Lung (tissue), 12 donors: ENCODE measurements around the gene TDRD9. TPM values are rescaled to one million over a fixed set of nuclear protein-coding genes. Genes with fewer than 3 reads are reported as not detected.

Experiments used
- ATAC-seq: fragments of 200-7000 bp; cut with Tn5 transposase; one replicate; pipeline ENCODE4 v1.9.1; 2020; ENCODE audit warnings: moderate number of reproducible peaks; ENCODE audit not compliant: insufficient read depth, low FRiP score
- DNase-seq, 3 donors: peaks; one replicate each; pipeline ENCODE4 v3.0.0-alpha.2; 2013 to 2017
- H3K27ac ChIP-seq, 2 donors: one replicate each; pipeline ENCODE4 v1.5.1; 2013; ENCODE audit warnings: mild to moderate bottlenecking in 2 of 2, moderate library complexity in 2 of 2, control low read depth in 1 of 2, inconsistent platforms in 1 of 2, low read depth in 1 of 2, low read length in 1 of 2
- H3K27me3 ChIP-seq, 3 donors: one replicate each; pipeline ENCODE4 v1.5.1; 2013; ENCODE audit warnings: low read length in 2 of 3; ENCODE audit not compliant: control insufficient read depth in 3 of 3, insufficient read depth in 3 of 3
- H3K36me3 ChIP-seq, 4 donors: one replicate each; pipeline ENCODE4 v1.5.1; 2013; ENCODE audit warnings: low read length in 4 of 4, mild to moderate bottlenecking in 1 of 4, moderate library complexity in 1 of 4; ENCODE audit not compliant: control insufficient read depth in 4 of 4, insufficient read depth in 4 of 4
- H3K4me1 ChIP-seq, 5 donors: one replicate each; pipeline ENCODE4 v1.5.1; 2013; ENCODE audit warnings: low read length in 5 of 5, mild to moderate bottlenecking in 2 of 5, moderate library complexity in 1 of 5; ENCODE audit not compliant: control insufficient read depth in 5 of 5, insufficient read depth in 5 of 5
- H3K4me3 ChIP-seq: one replicate; pipeline ENCODE4 v1.5.1; 2013; ENCODE audit warnings: mild to moderate bottlenecking, control low read depth, moderate library complexity
- H3K9ac ChIP-seq, 2 donors: one replicate each; pipeline ENCODE4 v1.5.1; 2013; ENCODE audit warnings: low read length in 2 of 2, control low read depth in 1 of 2; ENCODE audit not compliant: insufficient read depth in 1 of 2
- H3K9me3 ChIP-seq, 4 donors: one replicate each; pipeline ENCODE4 v1.5.1; 2013; ENCODE audit warnings: low read length in 3 of 4, mild to moderate bottlenecking in 1 of 4, moderate library complexity in 1 of 4; ENCODE audit not compliant: control insufficient read depth in 4 of 4, insufficient read depth in 3 of 4
- WGBS, 2 donors: extraction: QIAGEN DNeasy Blood & Tissue Kit; methylation state at CpG; one replicate each; pipeline ENCODE4 v1.1.7; 2013; 5-methylcytosine and 5-hydroxymethylcytosine counted together
- polyA plus RNA-seq, 2 donors: library from polyadenylated mRNA; stranded (reverse); fragments of 200-250 nt; gene quantifications; one replicate each; pipeline ENCODE4 v1.2.1, GENCODE V29; 2013
- total RNA-seq, 2 donors: library from RNA; depleted of rRNA in 1 of 2; stranded (reverse); fragments of >200 nt in 1 of 2; gene quantifications; one replicate each; pipeline ENCODE4 v1.2.1, GENCODE V29; 2014 to 2021
- TF ChIP-seq, protein P1 (sequence below): IDR thresholded peaks from 2 replicates; pipeline ENCODE4 v1.5.1; 2012; ENCODE audit warnings: mild to moderate bottlenecking; ENCODE audit errors: control extremely low read depth, extremely low read depth
- donor health status: control.
- donor health status: control.
- donor health status: Bipolar disorder and iron deficiency.
- donor health status: healthy.
- donor health status: DM: yes; HTN: yes; CAD: no.

The TDRD9 gene
- total and polyA plus RNA-seq, 4 donors: 2.3 to 8.6 (median 5.3) TPM

DNA sequence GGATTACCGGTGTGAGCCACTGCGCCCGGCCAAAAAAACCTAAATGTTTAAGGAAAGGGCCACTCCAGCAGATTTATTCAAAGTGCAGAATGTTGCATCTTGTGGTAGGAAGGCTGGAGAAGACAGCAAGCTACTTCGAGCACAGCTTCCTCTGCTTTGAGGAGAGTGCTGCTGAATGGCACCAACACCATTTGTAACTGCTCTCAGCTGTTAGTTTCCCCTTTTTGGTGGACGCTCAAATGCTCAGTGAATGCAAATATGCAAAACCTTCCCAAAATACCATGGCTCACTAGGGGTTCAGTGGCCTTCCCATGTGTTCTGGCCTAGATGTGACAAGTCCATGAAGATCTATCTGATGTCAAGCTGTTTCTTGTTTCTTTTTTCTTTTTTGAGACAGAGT, 2.9 kb upstream of the TDRD9 start:
- ATAC-seq (no peak), DNase-seq (no peak)
- WGBS, 2 donors: 46 to 70% methylated on average over 5 of the region's 5 CpGs
- Histone ChIP-seq H3K36me3 (no peaks in the 10 kb centered on the region), H3K27ac (no peak overlapping the region), H3K9ac (no peak overlapping the region), H3K9me3 (no peaks in the 10 kb centered on the region), H3K4me1 (peaks cover 0 to 5% (median 4%) of the 10 kb centered on the region in 5 donors), H3K4me3 (no peak overlapping the region), H3K27me3 (no peaks in the 10 kb centered on the region)
- TF ChIP-seq, protein P1, sequence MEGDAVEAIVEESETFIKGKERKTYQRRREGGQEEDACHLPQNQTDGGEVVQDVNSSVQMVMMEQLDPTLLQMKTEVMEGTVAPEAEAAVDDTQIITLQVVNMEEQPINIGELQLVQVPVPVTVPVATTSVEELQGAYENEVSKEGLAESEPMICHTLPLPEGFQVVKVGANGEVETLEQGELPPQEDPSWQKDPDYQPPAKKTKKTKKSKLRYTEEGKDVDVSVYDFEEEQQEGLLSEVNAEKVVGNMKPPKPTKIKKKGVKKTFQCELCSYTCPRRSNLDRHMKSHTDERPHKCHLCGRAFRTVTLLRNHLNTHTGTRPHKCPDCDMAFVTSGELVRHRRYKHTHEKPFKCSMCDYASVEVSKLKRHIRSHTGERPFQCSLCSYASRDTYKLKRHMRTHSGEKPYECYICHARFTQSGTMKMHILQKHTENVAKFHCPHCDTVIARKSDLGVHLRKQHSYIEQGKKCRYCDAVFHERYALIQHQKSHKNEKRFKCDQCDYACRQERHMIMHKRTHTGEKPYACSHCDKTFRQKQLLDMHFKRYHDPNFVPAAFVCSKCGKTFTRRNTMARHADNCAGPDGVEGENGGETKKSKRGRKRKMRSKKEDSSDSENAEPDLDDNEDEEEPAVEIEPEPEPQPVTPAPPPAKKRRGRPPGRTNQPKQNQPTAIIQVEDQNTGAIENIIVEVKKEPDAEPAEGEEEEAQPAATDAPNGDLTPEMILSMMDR: no peak

DNA sequence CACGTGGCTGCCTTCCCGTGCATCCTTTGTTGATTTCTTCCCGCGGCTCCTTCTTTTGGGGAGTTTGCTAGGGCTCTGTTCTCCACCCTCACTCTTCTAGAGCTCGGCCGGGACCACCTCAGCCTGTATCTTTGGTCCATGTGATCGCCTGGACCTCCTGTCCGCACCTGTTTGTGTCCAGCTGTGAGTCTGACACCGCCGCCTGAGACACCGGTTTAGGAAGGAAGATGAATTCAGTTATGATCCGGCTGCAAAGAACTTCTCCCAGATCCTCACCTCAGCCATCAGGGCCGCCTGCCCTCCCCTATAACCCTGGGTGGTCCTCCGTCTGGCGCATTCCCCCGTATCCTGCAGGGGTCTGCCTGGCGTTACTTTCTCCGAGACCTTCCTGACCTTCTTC, 690 bp upstream of the TDRD9 start:
- Histone ChIP-seq H3K9me3 (no peaks in the 10 kb centered on the region), H3K27me3 (peaks cover 0 to under 1% (median 0%) of the 10 kb centered on the region in 3 donors), H3K4me3 (no peak overlapping the region), H3K9ac (no peak overlapping the region), H3K4me1 (peaks cover 0 to 4% (median 0%) of the 10 kb centered on the region in 5 donors), H3K27ac (no peak overlapping the region), H3K36me3 (no peaks in the 10 kb centered on the region)
- TF ChIP-seq, protein P1: no peak
- no peak for DNase-seq
- WGBS, 2 donors: 94% methylated on average over 18 of the region's 18 CpGs
- no peak for ATAC-seq

DNA sequence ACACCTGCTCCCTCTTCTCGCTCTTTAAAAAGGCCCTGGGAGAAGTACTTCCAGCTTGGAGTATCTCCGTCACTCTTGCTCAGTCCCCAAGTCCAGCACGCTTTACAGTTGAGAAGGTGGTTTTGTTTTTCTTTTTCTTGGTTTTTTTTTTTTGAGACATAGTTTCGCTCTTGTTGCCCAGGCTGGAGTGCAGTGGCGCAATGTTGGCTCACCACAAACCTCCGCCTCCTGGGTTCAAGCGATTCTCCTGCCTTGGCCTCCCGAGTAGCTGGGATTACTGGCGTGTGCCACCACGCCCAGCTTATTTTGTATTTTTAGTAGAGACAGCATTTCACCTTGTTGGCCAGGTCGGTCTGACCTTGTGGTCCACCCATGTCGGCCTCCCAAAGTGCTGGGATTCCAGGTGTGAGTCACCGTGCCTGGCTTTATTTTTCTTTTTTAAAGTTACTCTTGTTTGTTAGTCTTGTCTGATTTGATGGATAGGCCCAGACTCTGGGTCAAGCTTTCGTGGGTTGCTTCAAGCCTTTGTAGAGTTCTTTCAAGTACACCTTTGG, 1.9 kb downstream of the TDRD9 start:
- WGBS, 2 donors: 52 to 65% methylated on average over 14 of the region's 14 CpGs

More for the DNA sequence above, 1.9 kb downstream of the TDRD9 start:
- Histone ChIP-seq H3K4me1 (peaks cover 0 to 4% (median 0%) of the 10 kb centered on the region in 5 donors), H3K36me3 (no peaks in the 10 kb centered on the region), H3K9me3 (no peaks in the 10 kb centered on the region), H3K4me3 (no peak overlapping the region), H3K27ac (no peak overlapping the region), H3K9ac (no peak overlapping the region), H3K27me3 (peaks cover 0 to 4% (median 0%) of the 10 kb centered on the region in 3 donors)
- TF ChIP-seq, protein P1: no peak
- ATAC-seq (no peak), DNase-seq (no peak)
